ENCODE results near the gene COPS4. TPM values are rescaled to one million over a fixed set of nuclear protein-coding genes. Genes with fewer than 3 reads are reported as not detected.

The COPS4 gene
- polyA plus RNA-seq, 5 donors, result 60.2 to 80.2 (median 70.9) TPM

DNA sequence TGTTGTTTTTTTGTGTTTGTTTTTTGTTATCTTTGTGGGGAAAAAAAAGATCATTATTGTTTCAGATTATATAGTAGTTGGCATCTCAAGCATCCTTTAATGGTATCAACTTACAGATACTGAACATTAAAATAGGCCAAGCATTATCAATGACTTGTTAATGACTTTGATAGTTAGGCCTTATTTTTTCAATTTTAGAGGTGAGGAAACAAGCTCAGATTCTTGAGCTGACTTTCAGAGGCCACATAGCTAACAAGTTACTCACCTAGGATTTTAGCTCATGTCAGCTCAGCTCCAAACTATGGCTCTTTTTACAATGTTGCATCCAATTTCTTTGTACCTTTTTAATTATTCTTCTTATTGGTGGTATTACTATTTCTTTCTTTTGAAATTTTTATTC, 80.0 kb downstream of the COPS4 start:
- DNase-seq, result no peak

DNA sequence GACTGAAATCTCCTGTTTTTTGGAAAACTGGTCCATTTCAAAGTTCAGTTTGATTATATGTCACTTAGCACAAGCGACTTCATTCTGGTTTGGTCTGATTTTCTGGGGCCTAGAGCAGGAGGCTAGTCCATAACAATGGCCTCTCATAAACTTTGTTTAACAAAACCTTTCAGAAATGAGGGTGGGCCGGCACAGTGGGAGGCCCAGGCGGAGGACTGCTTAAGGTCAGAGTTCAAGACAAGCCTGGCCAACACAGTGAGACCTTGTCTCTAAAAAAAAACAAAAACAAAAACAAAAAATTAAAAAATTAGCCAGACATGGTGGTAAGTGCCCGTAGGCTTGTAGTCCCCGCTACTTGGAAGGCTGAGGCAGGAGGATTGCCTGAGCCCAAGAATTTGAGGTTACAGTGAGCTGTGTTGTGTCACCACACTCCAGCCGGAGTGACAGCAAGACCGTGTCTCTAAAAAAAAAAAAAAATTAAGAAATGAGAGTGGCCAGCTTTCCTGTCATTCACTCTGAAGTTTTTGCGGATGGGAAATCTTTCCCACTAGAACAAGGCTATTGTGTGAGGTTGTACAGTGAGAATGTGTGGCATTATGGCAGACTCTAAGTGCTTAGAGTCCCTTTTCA, 80.8 kb downstream of the COPS4 start:
- DNase-seq, result no peak

DNA sequence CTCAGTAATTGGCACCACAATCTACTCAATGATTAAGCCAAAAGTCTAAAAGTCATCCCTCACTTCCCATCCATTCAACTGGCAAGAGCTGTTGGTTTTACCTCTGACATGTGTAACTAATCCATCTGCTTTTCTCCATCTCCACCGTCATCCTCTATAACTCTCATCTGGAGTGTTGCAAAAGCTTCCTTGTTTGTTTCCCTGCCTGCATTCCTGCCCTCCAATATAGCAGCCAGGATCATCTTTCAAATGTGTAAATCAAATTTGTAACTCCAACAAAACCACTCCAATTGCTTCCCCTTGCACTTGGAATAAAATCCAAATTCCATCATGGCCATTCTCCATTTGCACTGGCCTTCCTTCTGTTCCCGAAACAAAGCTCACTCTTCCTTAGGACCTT, 83.9 kb downstream of the COPS4 start:
- DNase-seq, result no peak

DNA sequence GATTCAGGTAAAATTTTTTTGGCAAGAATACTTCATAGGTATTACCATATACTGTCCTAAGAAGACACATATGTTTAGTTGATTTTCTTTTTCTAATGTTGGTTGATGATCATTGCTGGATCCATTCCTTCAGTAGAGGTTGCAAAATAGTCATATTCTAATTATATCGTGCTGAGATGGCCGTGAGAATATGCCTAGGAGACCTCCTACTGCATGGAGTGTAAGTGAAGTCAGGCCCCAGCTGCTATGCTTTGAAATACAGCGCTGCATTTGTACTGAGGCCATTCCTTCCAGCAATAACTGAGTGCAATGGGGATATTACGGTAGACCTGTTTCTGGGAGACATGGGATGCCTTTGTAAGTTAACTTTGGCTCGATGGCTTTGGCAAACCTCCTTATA, 86.3 kb downstream of the COPS4 start:
- no peak for DNase-seq

DNA sequence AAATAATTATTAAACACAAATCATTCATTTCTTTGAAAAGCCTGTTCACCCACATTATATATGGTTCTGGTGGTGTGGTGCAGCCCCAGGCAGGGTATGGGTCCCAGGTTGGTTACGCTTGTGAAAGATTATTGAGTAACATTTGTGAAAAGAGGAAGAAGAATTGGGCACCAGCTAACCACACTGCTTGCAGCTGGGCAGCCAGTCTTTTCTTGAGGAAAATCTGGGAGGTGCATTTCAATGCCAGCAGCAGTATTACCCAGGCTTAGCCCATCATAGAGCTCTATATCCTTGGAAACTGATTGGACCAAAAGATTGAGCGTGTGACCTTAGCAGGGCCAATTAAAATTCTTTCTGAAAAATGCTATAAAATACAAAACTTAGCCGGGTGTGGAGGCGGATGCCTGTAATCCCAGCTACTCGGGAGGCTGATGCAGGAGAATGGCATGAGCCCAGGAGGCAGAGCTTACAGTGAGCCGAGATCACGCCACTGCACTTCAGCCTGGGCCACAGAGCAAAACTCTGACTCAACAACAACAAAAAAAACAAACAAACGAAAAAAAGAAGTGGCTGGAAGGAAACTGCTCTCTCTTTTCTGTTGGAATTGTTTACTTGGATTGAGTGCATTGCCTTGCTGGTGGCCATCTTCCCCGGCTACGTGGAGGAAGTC, 89.3 kb downstream of the COPS4 start:
- no peak for DNase-seq

Other genes starting within 250 kb of the COPS4 start
- 10 to 100 TPM; 35.5 to 41.9 (median 38.5) TPM for gene SCD5, start 236.4 kb upstream of the COPS4 start, polyA plus RNA-seq (ENCODE audit: insufficient read depth in 1 of 5, insufficient read length in 5 of 5, low replicate concordance in 1 of 5)
- 100 to 1,000 TPM; 223 to 260 (median 248) TPM for gene SEC31A, start 144.0 kb upstream of the COPS4 start, polyA plus RNA-seq (ENCODE audit: insufficient read depth in 1 of 5, insufficient read length in 5 of 5, low replicate concordance in 1 of 5)
- gene THAP9, start 134.4 kb upstream of the COPS4 start, polyA plus RNA-seq (ENCODE audit: insufficient read depth in 1 of 5, insufficient read length in 5 of 5, low replicate concordance in 1 of 5), result 10 to 100 TPM in 4 of 5 donors, 1 to 10 TPM in 1; 8.2 to 13.0 (median 11.9) TPM
- 10 to 100 TPM; 11.1 to 19.1 (median 15.7) TPM for gene LIN54, start 24.4 kb upstream of the COPS4 start, polyA plus RNA-seq (ENCODE audit: insufficient read depth in 1 of 5, insufficient read length in 5 of 5, low replicate concordance in 1 of 5)
- gene PLAC8, start 79.5 kb downstream of the COPS4 start, polyA plus RNA-seq (ENCODE audit: insufficient read depth in 1 of 5, insufficient read length in 5 of 5, low replicate concordance in 1 of 5), result 1 to 10 TPM; 7.1 to 8.7 (median 7.7) TPM
- 10 to 100 TPM; 13.4 to 19.5 (median 16.0) TPM for gene COQ2, start 249.6 kb downstream of the COPS4 start, polyA plus RNA-seq (ENCODE audit: insufficient read depth in 1 of 5, insufficient read length in 5 of 5, low replicate concordance in 1 of 5)